Mammary epithelial cell (primary cell): Measurements from ENCODE around the gene OPALIN.

Source experiments
- EZH2 ChIP-seq: IDR thresholded peaks from 2 replicates; pipeline ENCODE4 v1.6.1; 2012; ENCODE audit warnings: low read length, inconsistent platforms, borderline replicate concordance
- TF ChIP-seq, protein P1 (sequence below), 2 donors: IDR thresholded peaks in 1 of 2; conservative IDR thresholded peaks in 1 of 2; 2 replicates each; pipeline ENCODE4 v1.5.1; 2011 to 2012; ENCODE audit warnings: inconsistent platforms in 2 of 2, low read length in 2 of 2, mild to moderate bottlenecking in 2 of 2, control low read depth in 1 of 2, low read depth in 1 of 2; ENCODE audit not compliant: insufficient read depth in 1 of 2; ENCODE audit errors: extremely low read depth in 1 of 2

DNA sequence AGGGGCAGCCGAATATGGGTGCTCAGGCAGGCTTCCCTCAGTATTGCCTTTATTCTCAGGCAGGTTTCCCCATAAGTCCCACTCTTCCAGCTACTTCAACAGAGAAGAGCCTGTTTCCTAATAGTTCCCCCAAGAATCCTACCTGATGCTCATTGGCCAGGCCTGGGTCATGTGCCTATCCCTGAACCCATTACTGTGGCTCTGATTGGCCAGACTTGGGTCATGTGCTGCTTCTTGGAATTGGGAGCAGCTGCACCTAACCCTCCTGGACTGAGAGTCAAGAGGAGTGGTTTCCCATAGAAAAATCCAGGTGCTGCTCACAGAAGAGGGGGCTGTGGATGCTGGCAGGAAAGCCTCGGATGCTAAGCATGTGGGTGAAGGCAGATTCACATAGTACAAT is 21.7 kb downstream of the OPALIN start:
- TF ChIP-seq, protein P1, sequence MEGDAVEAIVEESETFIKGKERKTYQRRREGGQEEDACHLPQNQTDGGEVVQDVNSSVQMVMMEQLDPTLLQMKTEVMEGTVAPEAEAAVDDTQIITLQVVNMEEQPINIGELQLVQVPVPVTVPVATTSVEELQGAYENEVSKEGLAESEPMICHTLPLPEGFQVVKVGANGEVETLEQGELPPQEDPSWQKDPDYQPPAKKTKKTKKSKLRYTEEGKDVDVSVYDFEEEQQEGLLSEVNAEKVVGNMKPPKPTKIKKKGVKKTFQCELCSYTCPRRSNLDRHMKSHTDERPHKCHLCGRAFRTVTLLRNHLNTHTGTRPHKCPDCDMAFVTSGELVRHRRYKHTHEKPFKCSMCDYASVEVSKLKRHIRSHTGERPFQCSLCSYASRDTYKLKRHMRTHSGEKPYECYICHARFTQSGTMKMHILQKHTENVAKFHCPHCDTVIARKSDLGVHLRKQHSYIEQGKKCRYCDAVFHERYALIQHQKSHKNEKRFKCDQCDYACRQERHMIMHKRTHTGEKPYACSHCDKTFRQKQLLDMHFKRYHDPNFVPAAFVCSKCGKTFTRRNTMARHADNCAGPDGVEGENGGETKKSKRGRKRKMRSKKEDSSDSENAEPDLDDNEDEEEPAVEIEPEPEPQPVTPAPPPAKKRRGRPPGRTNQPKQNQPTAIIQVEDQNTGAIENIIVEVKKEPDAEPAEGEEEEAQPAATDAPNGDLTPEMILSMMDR (conservative IDR thresholded peaks at IDR 0.05 in 1 of 2, IDR thresholded peaks at IDR 0.05 in 1 of 2; ENCODE audit: extremely low read depth in 1 of 2, insufficient read depth in 1 of 2, low read depth in 1 of 2, low read length in 2 of 2) = no peak
- TF ChIP-seq EZH2 = no peak
